OCI-LY1 (cell line): ENCODE data around the gene FBXO10.

ENCODE experiments used
- H2AFZ ChIP-seq: fragments of 200-600 bp; sonication (generic), shearing (Covaris generic); 2 replicates; pipeline ENCODE4 v1.6.0; 2014; ENCODE audit warnings: antibody characterized with exemption, mild to moderate bottlenecking, low read length
- H3F3A ChIP-seq: fragments of 200-600 bp; sonication (generic), shearing (Covaris generic); 2 replicates; pipeline ENCODE4 v1.6.0; 2014; ENCODE audit warnings: mild to moderate bottlenecking, antibody characterized with exemption, low read length, moderate library complexity; ENCODE audit not compliant: insufficient read depth
- H3K27ac ChIP-seq: fragments of 200-600 bp; sonication (generic); 2 replicates; pipeline ENCODE4 v1.5.1; 2014; ENCODE audit warnings: low read length, mixed run types, mild to moderate bottlenecking, low read depth; ENCODE audit not compliant: poor library complexity, severe bottlenecking
- H3K27me3 ChIP-seq: fragments of 200-600 bp; sonication (generic); 2 replicates; pipeline ENCODE4 v1.6.0; 2014; ENCODE audit warnings: antibody characterized with exemption, mild to moderate bottlenecking, low read length, moderate library complexity; ENCODE audit not compliant: insufficient read depth
- H3K36me3 ChIP-seq: fragments of 200-600 bp; sonication (generic); 2 replicates; pipeline ENCODE4 v1.6.1; 2014; ENCODE audit warnings: mild to moderate bottlenecking, antibody characterized with exemption, low read length, moderate library complexity, mixed read lengths; ENCODE audit not compliant: insufficient read depth
- H3K4me1 ChIP-seq: fragments of 200-600 bp; sonication (generic); 2 replicates; pipeline ENCODE4 v1.5.1; 2014; ENCODE audit warnings: mild to moderate bottlenecking, low read length, moderate library complexity; ENCODE audit not compliant: insufficient read depth, severe bottlenecking
- H3K4me2 ChIP-seq: fragments of 200-600 bp; sonication (generic), shearing (Covaris generic); 2 replicates; pipeline ENCODE4 v1.6.1; 2014; ENCODE audit warnings: low read length
- H3K4me3 ChIP-seq: fragments of 200-600 bp; sonication (generic); 2 replicates; pipeline ENCODE4 v1.5.1; 2014; ENCODE audit warnings: low read length, low read depth, mild to moderate bottlenecking, mixed read lengths; ENCODE audit not compliant: poor library complexity, severe bottlenecking
- H3K79me2 ChIP-seq: fragments of 200-600 bp; shearing (Covaris generic); 2 replicates; pipeline ENCODE4 v1.6.1; 2016; ENCODE audit warnings: mixed run types, low read length, mixed read lengths; ENCODE audit not compliant: insufficient read depth
- H3K9ac ChIP-seq: fragments of 200-600 bp; sonication (generic), shearing (Covaris generic); 2 replicates; pipeline ENCODE4 v1.6.1; 2014; ENCODE audit warnings: mild to moderate bottlenecking, low read length, mixed read lengths
- H3K9me2 ChIP-seq: fragments of 200-600 bp; sonication (generic), shearing (Covaris generic); 2 replicates; pipeline ENCODE4 v1.6.1; 2014; ENCODE audit warnings: low read depth, mild to moderate bottlenecking, low read length, mixed read lengths
- H3K9me3 ChIP-seq: fragments of 200-600 bp; shearing (Covaris generic); 2 replicates; pipeline ENCODE4 v1.6.1; 2014; ENCODE audit warnings: low read length, mixed read lengths
- H4K20me1 ChIP-seq: fragments of 200-600 bp; sonication (generic), shearing (Covaris generic); 2 replicates; pipeline ENCODE4 v1.6.0; 2016; ENCODE audit warnings: mild to moderate bottlenecking, low read length; ENCODE audit not compliant: insufficient read depth
- CTCF ChIP-seq: fragments of 200-600 bp; sonication (generic), shearing (Covaris generic); IDR thresholded peaks from 2 replicates; pipeline ENCODE4 v1.5.1; 2017; ENCODE audit warnings: mild to moderate bottlenecking, antibody characterized with exemption, low read length, moderate library complexity, mixed read lengths
- EZH2 ChIP-seq: fragments of 200-600 bp; sonication (generic), shearing (Covaris generic); IDR thresholded peaks from 2 replicates; pipeline ENCODE4 v1.8.0; 2017; ENCODE audit warnings: borderline replicate concordance, mixed run types, mild to moderate bottlenecking, antibody characterized with exemption, low read length, moderate library complexity, mixed read lengths

FBXO10 gene

GRCh38 chr9:37565661-37566618 lies 10.2 kb downstream of the FBXO10 start:
- TF ChIP-seq CTCF, result no peak
- TF ChIP-seq EZH2, result no peak
- H3K4me3 ChIP-seq, result peak overlapping the region; percentile 60
- no peaks in the 10 kb centered on the region for H4K20me1 ChIP-seq
- H3F3A ChIP-seq, result peaks cover 7% of the 10 kb centered on the region; the same call in 1 of the 2 replicates
- H2AFZ ChIP-seq, result no peak overlapping the region
- H3K4me2 ChIP-seq, result peak overlapping the region; percentile 74
- H3K9me3 ChIP-seq, result peaks cover 18% of the 10 kb centered on the region
- H3K4me1 ChIP-seq, result peaks cover 80% of the 10 kb centered on the region
- no peaks in the 10 kb centered on the region for H3K27me3 ChIP-seq
- H3K36me3 ChIP-seq, result peaks cover 50% of the 10 kb centered on the region
- peaks cover 29% of the 10 kb centered on the region for H3K79me2 ChIP-seq
- H3K27ac ChIP-seq, result peak overlapping the region; percentile 100
- H3K9me2 ChIP-seq, result no peaks in the 10 kb centered on the region
- peak overlapping the region; percentile 75 for H3K9ac ChIP-seq

- Histone ChIP-seq H4K20me1 (no peaks in the 10 kb centered on the region), H3K27me3 (no peaks in the 10 kb centered on the region), H3F3A (peaks cover 7% of the 10 kb centered on the region; the same call in 1 of the 2 replicates), H3K9ac (peak overlapping the region; percentile 75; the same call in 1 of the 2 replicates), H3K4me1 (peaks cover 77% of the 10 kb centered on the region), H3K27ac (peak overlapping the region; percentile 100), H3K9me2 (no peaks in the 10 kb centered on the region), H3K4me3 (peak overlapping the region; percentile 1), H3K79me2 (peaks cover 21% of the 10 kb centered on the region), H3K9me3 (peaks cover 18% of the 10 kb centered on the region), H2AFZ (no peak overlapping the region), H3K4me2 (peak overlapping the region; percentile 74; the same call in 1 of the 2 replicates), H3K36me3 (peaks cover 54% of the 10 kb centered on the region)
- TF ChIP-seq CTCF (no peak), EZH2 (no peak)
Measured at GRCh38 chr9:37564916-37565315, 11.3 kb downstream of the FBXO10 start.

GRCh38 chr9:37563806-37564513 lies 12.2 kb downstream of the FBXO10 start:
- Histone ChIP-seq H4K20me1 (no peaks in the 10 kb centered on the region), H3K27me3 (no peaks in the 10 kb centered on the region), H3K4me3 (no peak overlapping the region), H3K36me3 (peaks cover 64% of the 10 kb centered on the region), H3K9me3 (peaks cover 18% of the 10 kb centered on the region), H3F3A (peaks cover 7% of the 10 kb centered on the region; the same call in 1 of the 2 replicates), H3K27ac (peak overlapping the region; percentile 100), H3K9ac (no peak overlapping the region), H3K79me2 (peaks cover 11% of the 10 kb centered on the region; the same call in 1 of the 2 replicates), H3K4me1 (peaks cover 68% of the 10 kb centered on the region), H3K9me2 (no peaks in the 10 kb centered on the region), H2AFZ (no peak overlapping the region), H3K4me2 (no peak overlapping the region)
- no peak for TF ChIP-seq CTCF
- TF ChIP-seq EZH2, result no peak
